H1 (cell line): ENCODE results near the gene RPP14.

ENCODE experiments used
- ATF2 ChIP-seq: IDR thresholded peaks from 2 replicates; pipeline ENCODE4 v1.6.1; 2012; ENCODE audit warnings: low read length, inconsistent platforms
- BCL11A ChIP-seq, 2 experiments: IDR thresholded peaks; one replicate each; pipeline ENCODE4 v1.6.1; 2011; ENCODE audit warnings: low read depth in 2 of 2, low read length in 2 of 2, mild to moderate bottlenecking in 2 of 2
- CEBPB ChIP-seq: IDR thresholded peaks from 2 replicates; pipeline ENCODE4 v1.6.1; 2012; ENCODE audit warnings: low read depth, low read length
- CTCF ChIP-seq, 3 experiments: IDR thresholded peaks; 1 replicate in 2 of 3; 2 replicates in 1 of 3; pipeline versions ENCODE4 v1.5.1 to v1.6.1; 2011; ENCODE audit warnings: low read length in 3 of 3, mild to moderate bottlenecking in 3 of 3, inconsistent platforms in 2 of 3, low read depth in 1 of 3, moderate library complexity in 1 of 3; ENCODE audit not compliant: insufficient read depth in 1 of 3; ENCODE audit errors: control extremely low read depth in 1 of 3
- EGR1 ChIP-seq: IDR thresholded peaks from 2 replicates; pipeline ENCODE4 v1.6.1; 2011; ENCODE audit warnings: low read depth, low read length, borderline replicate concordance
- EZH2 ChIP-seq: fragments of 200-600 bp; sonication (generic); IDR thresholded peaks from 2 replicates; pipeline ENCODE4 v1.7.1; 2012; ENCODE audit warnings: low read depth, mild to moderate bottlenecking, moderate library complexity, low read length, inconsistent platforms; ENCODE audit not compliant: severe bottlenecking
- HDAC6 ChIP-seq: IDR thresholded peaks from one replicate; pipeline ENCODE4 v1.7.1; 2012; ENCODE audit warnings: low read depth, mild to moderate bottlenecking, inconsistent platforms, low read length, moderate library complexity
- KDM1A ChIP-seq: fragments of 200-600, 300-600 bp; sonication (generic); IDR thresholded peaks from 2 replicates; pipeline ENCODE4 v1.7.1; 2016; ENCODE audit warnings: mild to moderate bottlenecking, low read length, borderline replicate concordance
- POLR2AphosphoS5 ChIP-seq: IDR thresholded peaks from 2 replicates; pipeline ENCODE4 v1.6.1; 2011; ENCODE audit warnings: low read depth, low read length
- SP2 ChIP-seq: IDR thresholded peaks from 2 replicates; pipeline ENCODE4 v1.6.1; 2012; ENCODE audit warnings: mild to moderate bottlenecking, low read length, inconsistent platforms
- SRF ChIP-seq: IDR thresholded peaks from 2 replicates; pipeline ENCODE4 v1.6.1; 2011; ENCODE audit warnings: mild to moderate bottlenecking, low read depth, low read length, moderate library complexity
- TAF1 ChIP-seq: IDR thresholded peaks from 2 replicates; pipeline ENCODE4 v1.6.1; 2011; ENCODE audit warnings: mild to moderate bottlenecking, low read depth, low read length
- YY1 ChIP-seq: IDR thresholded peaks from 2 replicates; pipeline ENCODE4 v1.6.1; 2011; ENCODE audit warnings: low read depth, mild to moderate bottlenecking, low read length
- TF ChIP-seq, protein P1 (sequence below): IDR thresholded peaks from 2 replicates; pipeline ENCODE4 v1.6.1; 2011; ENCODE audit warnings: low read depth, mild to moderate bottlenecking, low read length; ENCODE audit not compliant: insufficient read depth

DNA sequence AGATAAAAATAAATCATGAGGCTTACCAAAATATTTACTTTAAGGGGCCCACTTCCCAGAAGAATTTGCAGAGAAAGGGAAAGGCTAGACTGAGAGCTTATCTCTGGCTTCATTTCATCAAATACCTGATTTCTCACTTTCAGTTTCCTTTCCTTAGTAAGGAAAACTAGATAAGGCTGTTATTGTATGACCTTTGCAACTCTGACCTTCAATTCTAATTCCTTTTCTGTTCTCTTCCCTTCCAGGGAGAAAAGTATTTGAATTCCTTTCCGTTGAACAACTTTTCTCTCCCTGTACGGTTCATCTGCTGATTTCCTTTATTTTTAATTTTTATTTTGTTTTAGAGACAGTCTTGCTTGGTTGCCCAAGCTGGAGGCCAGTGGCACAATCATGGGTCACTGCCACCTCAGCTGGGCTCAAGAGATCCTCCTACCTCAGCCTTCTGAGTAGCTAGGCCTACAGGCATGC, 19.5 kb downstream of the RPP14 start:
- TF ChIP-seq EGR1 (no peak), POLR2AphosphoS5 (no peak), CTCF (IDR thresholded peaks at IDR 0.05; ENCODE audit: control extremely low read depth in 1 of 3, insufficient read depth in 1 of 3, low read depth in 1 of 3, low read length in 3 of 3) (no peak), BCL11A (IDR thresholded peaks at IDR 0.05; ENCODE audit: low read depth in 2 of 2, low read length in 2 of 2) (no peak), YY1 (no peak), SP2 (no peak), EZH2 (no peak), SRF (no peak), CEBPB (no peak), KDM1A (no peak), HDAC6 (no peak), ATF2 (no peak), TAF1 (no peak)
- TF ChIP-seq, protein P1, sequence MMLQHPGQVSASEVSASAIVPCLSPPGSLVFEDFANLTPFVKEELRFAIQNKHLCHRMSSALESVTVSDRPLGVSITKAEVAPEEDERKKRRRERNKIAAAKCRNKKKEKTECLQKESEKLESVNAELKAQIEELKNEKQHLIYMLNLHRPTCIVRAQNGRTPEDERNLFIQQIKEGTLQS: no peak
